Erythroblast (primary cell): ENCODE results near the gene ARF3.

Source experiments
- GATA1 ChIP-seq: IDR thresholded peaks from 2 replicates; pipeline ENCODE4 v1.6.1; 2011; ENCODE audit warnings: low read depth, mild to moderate bottlenecking, control low read depth, low read length, moderate library complexity
- POLR2A ChIP-seq: IDR thresholded peaks from 2 replicates; pipeline ENCODE4 v1.6.1; 2011; ENCODE audit warnings: mild to moderate bottlenecking, low read length

GRCh38 chr12:48969833-48970701, 12.8 kb upstream of the ARF3 start:
- TF ChIP-seq POLR2A (no peak), GATA1 (no peak)
